GM12801 (cell line): ENCODE measurements around the gene TTLL7.

Experiments used
- TF ChIP-seq, protein P1 (sequence below): IDR thresholded peaks from one replicate; pipeline ENCODE4 v1.5.1; 2011; ENCODE audit warnings: control low read depth; ENCODE audit not compliant: insufficient read length; ENCODE audit errors: extremely low read depth

TTLL7 gene

GRCh38 chr1:83900524-83900923 lies 98.4 kb downstream of the TTLL7 start:
- TF ChIP-seq, protein P1, sequence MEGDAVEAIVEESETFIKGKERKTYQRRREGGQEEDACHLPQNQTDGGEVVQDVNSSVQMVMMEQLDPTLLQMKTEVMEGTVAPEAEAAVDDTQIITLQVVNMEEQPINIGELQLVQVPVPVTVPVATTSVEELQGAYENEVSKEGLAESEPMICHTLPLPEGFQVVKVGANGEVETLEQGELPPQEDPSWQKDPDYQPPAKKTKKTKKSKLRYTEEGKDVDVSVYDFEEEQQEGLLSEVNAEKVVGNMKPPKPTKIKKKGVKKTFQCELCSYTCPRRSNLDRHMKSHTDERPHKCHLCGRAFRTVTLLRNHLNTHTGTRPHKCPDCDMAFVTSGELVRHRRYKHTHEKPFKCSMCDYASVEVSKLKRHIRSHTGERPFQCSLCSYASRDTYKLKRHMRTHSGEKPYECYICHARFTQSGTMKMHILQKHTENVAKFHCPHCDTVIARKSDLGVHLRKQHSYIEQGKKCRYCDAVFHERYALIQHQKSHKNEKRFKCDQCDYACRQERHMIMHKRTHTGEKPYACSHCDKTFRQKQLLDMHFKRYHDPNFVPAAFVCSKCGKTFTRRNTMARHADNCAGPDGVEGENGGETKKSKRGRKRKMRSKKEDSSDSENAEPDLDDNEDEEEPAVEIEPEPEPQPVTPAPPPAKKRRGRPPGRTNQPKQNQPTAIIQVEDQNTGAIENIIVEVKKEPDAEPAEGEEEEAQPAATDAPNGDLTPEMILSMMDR, result no peak

GRCh38 chr1:83897516-83897915 lies 101.4 kb downstream of the TTLL7 start:
- TF ChIP-seq, protein P1, result no peak

DNA sequence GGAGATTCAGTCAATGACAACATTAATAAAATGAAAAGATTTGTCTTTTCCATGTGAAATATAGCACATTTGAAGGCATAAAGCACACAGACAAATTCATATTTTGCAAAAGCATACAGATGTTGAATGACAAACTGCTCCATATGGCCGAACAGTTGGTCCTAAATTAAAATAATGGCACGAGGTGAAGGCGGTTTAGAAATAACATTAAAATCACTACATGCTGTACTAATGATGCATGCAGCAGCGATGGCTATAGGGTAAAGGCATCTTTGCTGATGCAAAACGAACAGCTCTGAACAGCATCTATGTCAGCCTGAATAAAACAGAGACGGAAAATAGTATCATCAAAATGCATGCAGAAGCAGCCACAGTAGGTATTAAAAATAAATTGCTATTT lies 102.6 kb downstream of the TTLL7 start:
- TF ChIP-seq, protein P1, result no peak

DNA sequence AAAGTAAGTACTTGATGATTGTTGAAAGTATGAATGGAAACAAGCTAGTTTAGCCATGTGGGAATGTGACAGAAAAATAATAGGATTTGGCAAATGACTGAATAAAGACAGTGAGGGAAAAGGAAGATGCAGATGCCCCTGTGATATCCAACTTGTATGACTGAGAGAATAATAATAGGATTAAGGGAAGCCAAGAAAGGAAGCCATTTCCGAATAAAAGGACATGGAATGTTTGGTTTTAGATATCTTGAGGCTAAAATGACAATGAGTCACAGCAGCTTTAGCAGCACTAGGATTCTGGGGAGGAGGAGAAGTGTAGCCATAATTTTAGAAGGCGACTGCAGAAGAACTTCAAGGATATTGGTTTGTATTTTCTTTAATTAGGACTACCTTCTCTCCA lies 109.2 kb downstream of the TTLL7 start:
- TF ChIP-seq, protein P1, result no peak

- TF ChIP-seq, protein P1, result no peak
Observed at GRCh38 chr1:83887483-83887882, 111.4 kb downstream of the TTLL7 start.

DNA sequence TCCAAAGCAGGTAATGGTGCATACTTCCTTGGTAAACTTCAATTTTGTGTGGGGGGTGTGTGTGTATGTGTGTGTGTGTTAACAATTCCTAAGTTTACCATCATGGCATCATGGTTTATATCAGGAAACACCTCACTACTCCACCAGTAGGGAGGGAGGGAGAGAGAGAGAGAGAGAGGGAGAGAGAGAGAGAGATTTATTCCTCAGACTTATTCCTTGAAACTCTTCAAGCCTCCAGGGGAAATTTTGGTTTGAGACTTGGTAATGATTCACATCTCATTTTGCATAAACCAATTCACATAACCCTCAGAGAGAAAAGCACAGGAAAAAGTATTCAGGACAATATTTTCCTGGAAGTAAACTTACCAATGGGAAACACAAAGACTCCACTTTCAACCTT lies 115.0 kb downstream of the TTLL7 start:
- TF ChIP-seq, protein P1, result no peak

GRCh38 chr1:83882906-83883305 lies 116.0 kb downstream of the TTLL7 start:
- TF ChIP-seq, protein P1, result no peak

GRCh38 chr1:83872515-83872914 lies 126.4 kb downstream of the TTLL7 start:
- TF ChIP-seq, protein P1, result no peak
